ENCODE data around the gene TREML1. TPM values are rescaled to one million over a fixed set of nuclear protein-coding genes. Genes with fewer than 3 reads are reported as not detected.
A peak's percentile ranks its signal among the peaks of the same experiment; 100 is the strongest.
"Not testable (repeated sequence)": the region's sequence is repeated elsewhere in the genome, so short reads cannot be mapped to it uniquely, and the experiment has no call there.

TREML1 gene
- polyA plus RNA-seq, 4 donors: 0.07 to 0.16 TPM; not detected in 2

GRCh38 chr6:41193884-41194283 lies 39.7 kb upstream of the TREML1 start:
- WGBS, 3 donors: 40 to 60% (median 56%) methylated on average over 5 of the region's 5 CpGs
- H3K27ac ChIP-seq (ENCODE audit: low read depth in 1 of 3, low read length in 2 of 3): no peak overlapping the region
- peaks cover 0 to 26% (median 0%) of the 10 kb centered on the region in 3 donors for H3K27me3 ChIP-seq (ENCODE audit: control insufficient read depth in 3 of 3, insufficient read depth in 3 of 3, low read length in 3 of 3)
- peaks cover 0 to 9% of the 10 kb centered on the region in 2 donors for H3K9me3 ChIP-seq (ENCODE audit: control insufficient read depth in 2 of 2, insufficient read depth in 1 of 2, low read depth in 1 of 2, low read length in 1 of 2)
- H3K36me3 ChIP-seq (ENCODE audit: control insufficient read depth in 3 of 3, insufficient read depth in 2 of 3, low read depth in 1 of 3, low read length in 3 of 3): no peaks in the 10 kb centered on the region
- DNase-seq (no peak), FAIRE-seq (no peak)
- H3K4me3 ChIP-seq (ENCODE audit: low read depth in 1 of 3, low read length in 3 of 3): no peak overlapping the region
- H3K4me1 ChIP-seq (ENCODE audit: control insufficient read depth in 3 of 3, insufficient read depth in 2 of 3, low read depth in 1 of 3, low read length in 2 of 3): no peaks in the 10 kb centered on the region

GRCh38 chr6:41193171-41193734 lies 39.1 kb upstream of the TREML1 start:
- Histone ChIP-seq H3K36me3 (ENCODE audit: control insufficient read depth in 3 of 3, insufficient read depth in 2 of 3, low read depth in 1 of 3, low read length in 3 of 3) (no peaks in the 10 kb centered on the region), H3K9me3 (ENCODE audit: control insufficient read depth in 2 of 2, insufficient read depth in 1 of 2, low read depth in 1 of 2, low read length in 1 of 2) (peaks cover 0 to 9% of the 10 kb centered on the region in 2 donors), H3K4me1 (ENCODE audit: control insufficient read depth in 3 of 3, insufficient read depth in 2 of 3, low read depth in 1 of 3, low read length in 2 of 3) (no peaks in the 10 kb centered on the region), H3K27ac (ENCODE audit: low read depth in 1 of 3, low read length in 2 of 3) (no peak overlapping the region), H3K27me3 (ENCODE audit: control insufficient read depth in 3 of 3, insufficient read depth in 3 of 3, low read length in 3 of 3) (peaks cover 0 to 28% (median 0%) of the 10 kb centered on the region in 3 donors), H3K4me3 (ENCODE audit: low read depth in 1 of 3, low read length in 3 of 3) (no peak overlapping the region)
- FAIRE-seq: no peak
- no peak for DNase-seq
- 70 to 73% (median 72%) methylated on average over 5 of the region's 5 CpGs for WGBS, 3 donors

GRCh38 chr6:41191569-41191968 lies 37.4 kb upstream of the TREML1 start:
- Histone ChIP-seq H3K4me1 (ENCODE audit: control insufficient read depth in 3 of 3, insufficient read depth in 2 of 3, low read depth in 1 of 3, low read length in 2 of 3) (no peaks in the 10 kb centered on the region), H3K36me3 (ENCODE audit: control insufficient read depth in 3 of 3, insufficient read depth in 2 of 3, low read depth in 1 of 3, low read length in 3 of 3) (no peaks in the 10 kb centered on the region), H3K9me3 (ENCODE audit: control insufficient read depth in 2 of 2, insufficient read depth in 1 of 2, low read depth in 1 of 2, low read length in 1 of 2) (peaks cover 0 to 9% of the 10 kb centered on the region in 2 donors), H3K27ac (ENCODE audit: low read depth in 1 of 3, low read length in 2 of 3) (no peak overlapping the region), H3K27me3 (ENCODE audit: control insufficient read depth in 3 of 3, insufficient read depth in 3 of 3, low read length in 3 of 3) (peaks cover 0 to 25% (median 0%) of the 10 kb centered on the region in 3 donors), H3K4me3 (ENCODE audit: low read depth in 1 of 3, low read length in 3 of 3) (no peak overlapping the region)
- peak in 1 of 2 donors; percentile 29 for DNase-seq
- no peak for FAIRE-seq
- WGBS, 3 donors: 20 to 30% (median 27%) methylated on average over 4 to 6 of the region's 6 CpGs

GRCh38 chr6:41190791-41191190 lies 36.6 kb upstream of the TREML1 start:
- DNase-seq: no peak
- H3K27me3 ChIP-seq (ENCODE audit: control insufficient read depth in 3 of 3, insufficient read depth in 3 of 3, low read length in 3 of 3): peaks cover 0 to 25% (median 0%) of the 10 kb centered on the region in 3 donors
- H3K4me1 ChIP-seq (ENCODE audit: control insufficient read depth in 3 of 3, insufficient read depth in 2 of 3, low read depth in 1 of 3, low read length in 2 of 3): no peaks in the 10 kb centered on the region
- peaks cover 0 to 9% of the 10 kb centered on the region in 2 donors for H3K9me3 ChIP-seq (ENCODE audit: control insufficient read depth in 2 of 2, insufficient read depth in 1 of 2, low read depth in 1 of 2, low read length in 1 of 2)
- no peak overlapping the region for H3K4me3 ChIP-seq (ENCODE audit: low read depth in 1 of 3, low read length in 3 of 3)
- 66 to 76% (median 73%) methylated on average over 3 of the region's 3 CpGs for WGBS, 3 donors
- H3K27ac ChIP-seq (ENCODE audit: low read depth in 1 of 3, low read length in 2 of 3): no peak overlapping the region
- H3K36me3 ChIP-seq (ENCODE audit: control insufficient read depth in 3 of 3, insufficient read depth in 2 of 3, low read depth in 1 of 3, low read length in 3 of 3): no peaks in the 10 kb centered on the region
- FAIRE-seq: no peak

GRCh38 chr6:41189967-41190366 lies 35.8 kb upstream of the TREML1 start:
- FAIRE-seq: no peak
- Histone ChIP-seq H3K4me3 (ENCODE audit: low read depth in 1 of 3, low read length in 3 of 3) (no peak overlapping the region), H3K27ac (ENCODE audit: low read depth in 1 of 3, low read length in 2 of 3) (no peak overlapping the region), H3K4me1 (ENCODE audit: control insufficient read depth in 3 of 3, insufficient read depth in 2 of 3, low read depth in 1 of 3, low read length in 2 of 3) (no peaks in the 10 kb centered on the region), H3K27me3 (ENCODE audit: control insufficient read depth in 3 of 3, insufficient read depth in 3 of 3, low read length in 3 of 3) (peaks cover 0 to 21% (median 0%) of the 10 kb centered on the region in 3 donors), H3K9me3 (ENCODE audit: control insufficient read depth in 2 of 2, insufficient read depth in 1 of 2, low read depth in 1 of 2, low read length in 1 of 2) (peaks cover 0 to 9% of the 10 kb centered on the region in 2 donors), H3K36me3 (ENCODE audit: control insufficient read depth in 3 of 3, insufficient read depth in 2 of 3, low read depth in 1 of 3, low read length in 3 of 3) (no peaks in the 10 kb centered on the region)
- WGBS, 3 donors: 92 to 98% (median 94%) methylated on average over 2 of the region's 2 CpGs
- DNase-seq: no peak

- not testable (repeated sequence) for FAIRE-seq; H3K27ac ChIP-seq (ENCODE audit: low read depth in 1 of 3, low read length in 2 of 3); H3K36me3 ChIP-seq (ENCODE audit: control insufficient read depth in 3 of 3, insufficient read depth in 2 of 3, low read depth in 1 of 3, low read length in 3 of 3); DNase-seq; H3K9me3 ChIP-seq (ENCODE audit: control insufficient read depth in 2 of 2, insufficient read depth in 1 of 2, low read depth in 1 of 2, low read length in 1 of 2); H3K4me3 ChIP-seq (ENCODE audit: low read depth in 1 of 3, low read length in 3 of 3); H3K4me1 ChIP-seq (ENCODE audit: control insufficient read depth in 3 of 3, insufficient read depth in 2 of 3, low read depth in 1 of 3, low read length in 2 of 3)
- H3K27me3 ChIP-seq (ENCODE audit: control insufficient read depth in 3 of 3, insufficient read depth in 3 of 3, low read length in 3 of 3): peaks cover 0 to 18% (median 0%) of the 10 kb centered on the region in 3 donors
Observed at GRCh38 chr6:41189046-41189445, 34.9 kb upstream of the TREML1 start.

GRCh38 chr6:41187924-41188886 lies 34.1 kb upstream of the TREML1 start:
- H3K9me3 ChIP-seq (ENCODE audit: control insufficient read depth in 2 of 2, insufficient read depth in 1 of 2, low read depth in 1 of 2, low read length in 1 of 2): peaks cover 0 to 9% of the 10 kb centered on the region in 2 donors
- no peak overlapping the region for H3K27ac ChIP-seq (ENCODE audit: low read depth in 1 of 3, low read length in 2 of 3)
- no peak for FAIRE-seq
- no peaks in the 10 kb centered on the region for H3K36me3 ChIP-seq (ENCODE audit: control insufficient read depth in 3 of 3, insufficient read depth in 2 of 3, low read depth in 1 of 3, low read length in 3 of 3)
- H3K27me3 ChIP-seq (ENCODE audit: control insufficient read depth in 3 of 3, insufficient read depth in 3 of 3, low read length in 3 of 3): peaks cover 0 to 18% (median 0%) of the 10 kb centered on the region in 3 donors
- H3K4me3 ChIP-seq (ENCODE audit: low read depth in 1 of 3, low read length in 3 of 3): no peak overlapping the region
- H3K4me1 ChIP-seq (ENCODE audit: control insufficient read depth in 3 of 3, insufficient read depth in 2 of 3, low read depth in 1 of 3, low read length in 2 of 3): no peaks in the 10 kb centered on the region
- WGBS, 3 donors: 76 to 80% (median 77%) methylated on average over 8 of the region's 8 CpGs
- DNase-seq: no peak

GRCh38 chr6:41186031-41186562 lies 31.9 kb upstream of the TREML1 start:
- Histone ChIP-seq H3K4me1 (ENCODE audit: control insufficient read depth in 3 of 3, insufficient read depth in 2 of 3, low read depth in 1 of 3, low read length in 2 of 3) (no peaks in the 10 kb centered on the region), H3K9me3 (ENCODE audit: control insufficient read depth in 2 of 2, insufficient read depth in 1 of 2, low read depth in 1 of 2, low read length in 1 of 2) (peaks cover 0 to 9% of the 10 kb centered on the region in 2 donors), H3K27me3 (ENCODE audit: control insufficient read depth in 3 of 3, insufficient read depth in 3 of 3, low read length in 3 of 3) (peaks cover 0 to 6% (median 0%) of the 10 kb centered on the region in 3 donors), H3K27ac (ENCODE audit: low read depth in 1 of 3, low read length in 2 of 3) (no peak overlapping the region), H3K4me3 (ENCODE audit: low read depth in 1 of 3, low read length in 3 of 3) (no peak overlapping the region), H3K36me3 (ENCODE audit: control insufficient read depth in 3 of 3, insufficient read depth in 2 of 3, low read depth in 1 of 3, low read length in 3 of 3) (no peaks in the 10 kb centered on the region)
- FAIRE-seq (no peak), DNase-seq (no peak)
- 59 to 81% (median 77%) methylated on average over 10 of the region's 10 CpGs for WGBS, 3 donors
